ENCODE measurements around the gene ANKRD60.

ANKRD60 gene

DNA sequence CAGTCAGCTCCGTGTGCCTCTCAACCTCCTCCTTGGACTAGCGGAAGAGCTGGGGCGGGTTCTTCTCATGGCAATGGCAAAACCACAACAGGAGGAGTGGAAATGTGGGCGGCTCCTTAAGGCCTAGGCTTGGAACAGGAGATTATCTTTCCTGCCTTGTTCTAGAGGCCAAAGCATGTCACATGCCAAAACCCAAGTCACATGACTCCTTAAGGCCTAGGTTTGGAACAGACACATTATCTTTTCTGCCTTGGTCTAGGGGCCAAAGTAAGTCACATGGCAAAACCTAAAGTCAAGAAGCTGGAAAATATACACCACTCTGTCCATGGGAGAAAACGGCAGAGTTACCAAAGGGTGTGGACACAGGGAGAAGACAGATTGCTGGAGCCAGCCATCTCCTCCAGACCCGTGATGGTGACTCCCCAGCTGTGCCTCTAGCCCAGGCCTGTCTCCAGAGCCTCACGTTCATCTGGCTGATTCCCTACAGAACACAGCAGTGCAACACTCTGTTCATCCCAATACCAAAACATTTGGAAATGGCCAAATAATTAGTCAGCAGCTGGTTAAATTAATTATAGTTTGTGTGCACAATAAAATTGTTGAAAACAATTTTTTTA lies 34.2 kb downstream of the ANKRD60 start:
- Mint-ChIP-seq H3K4me1 (no peaks in the 10 kb centered on the region), H3K4me3 (no peak overlapping the region), H3K27ac (no peak overlapping the region), H3K9me3 (no peaks in the 10 kb centered on the region), H3K27me3 (no peaks in the 10 kb centered on the region), H3K36me3 (no peaks in the 10 kb centered on the region)

- H3K4me1 Mint-ChIP-seq, result no peaks in the 10 kb centered on the region
- H3K9me3 Mint-ChIP-seq, result no peaks in the 10 kb centered on the region
- H3K27ac Mint-ChIP-seq, result no peak overlapping the region
- H3K4me3 Mint-ChIP-seq, result no peak overlapping the region
- H3K27me3 Mint-ChIP-seq, result peaks cover 2% of the 10 kb centered on the region
- H3K36me3 Mint-ChIP-seq, result no peaks in the 10 kb centered on the region
Observed at GRCh38 chr20:58192567-58192966, 35.9 kb downstream of the ANKRD60 start.

- H3K4me3 Mint-ChIP-seq, result no peak overlapping the region
- H3K27ac Mint-ChIP-seq, result no peak overlapping the region
- H3K27me3 Mint-ChIP-seq, result peaks cover 2% of the 10 kb centered on the region
- no peaks in the 10 kb centered on the region for H3K9me3 Mint-ChIP-seq
- H3K4me1 Mint-ChIP-seq, result no peaks in the 10 kb centered on the region
- no peaks in the 10 kb centered on the region for H3K36me3 Mint-ChIP-seq
Observed at GRCh38 chr20:58192065-58192464, 36.4 kb downstream of the ANKRD60 start.

- H3K9me3 Mint-ChIP-seq, result no peaks in the 10 kb centered on the region
- no peak overlapping the region for H3K27ac Mint-ChIP-seq
- no peaks in the 10 kb centered on the region for H3K4me1 Mint-ChIP-seq
- H3K36me3 Mint-ChIP-seq, result no peaks in the 10 kb centered on the region
- H3K27me3 Mint-ChIP-seq, result peaks cover 3% of the 10 kb centered on the region
- H3K4me3 Mint-ChIP-seq, result no peak overlapping the region
Observed at GRCh38 chr20:58188527-58188926, 39.9 kb downstream of the ANKRD60 start.

DNA sequence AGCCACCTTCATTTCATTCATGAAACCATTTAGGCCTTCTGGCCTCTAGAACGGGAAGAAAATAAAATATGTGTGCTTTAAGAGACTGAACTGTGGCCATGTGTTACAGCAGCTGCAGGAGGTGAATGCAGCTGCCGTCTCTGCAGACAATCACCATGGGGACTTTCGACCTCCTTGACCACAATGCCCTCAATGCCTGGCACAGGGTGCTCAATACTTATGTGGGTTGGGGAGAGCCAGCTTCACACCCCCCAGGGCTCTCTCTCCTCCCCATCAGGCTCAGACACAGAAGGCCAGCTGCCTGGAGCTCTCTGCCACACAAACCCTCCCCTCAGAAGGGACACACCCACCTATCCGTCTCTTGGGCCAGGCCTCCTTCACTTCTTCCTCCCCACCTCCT lies 43.5 kb downstream of the ANKRD60 start:
- H3K9me3 Mint-ChIP-seq, result no peaks in the 10 kb centered on the region
- H3K4me1 Mint-ChIP-seq, result no peaks in the 10 kb centered on the region
- peaks cover 13% of the 10 kb centered on the region for H3K27me3 Mint-ChIP-seq
- H3K36me3 Mint-ChIP-seq, result no peaks in the 10 kb centered on the region
- no peak overlapping the region for H3K27ac Mint-ChIP-seq
- no peak overlapping the region for H3K4me3 Mint-ChIP-seq

DNA sequence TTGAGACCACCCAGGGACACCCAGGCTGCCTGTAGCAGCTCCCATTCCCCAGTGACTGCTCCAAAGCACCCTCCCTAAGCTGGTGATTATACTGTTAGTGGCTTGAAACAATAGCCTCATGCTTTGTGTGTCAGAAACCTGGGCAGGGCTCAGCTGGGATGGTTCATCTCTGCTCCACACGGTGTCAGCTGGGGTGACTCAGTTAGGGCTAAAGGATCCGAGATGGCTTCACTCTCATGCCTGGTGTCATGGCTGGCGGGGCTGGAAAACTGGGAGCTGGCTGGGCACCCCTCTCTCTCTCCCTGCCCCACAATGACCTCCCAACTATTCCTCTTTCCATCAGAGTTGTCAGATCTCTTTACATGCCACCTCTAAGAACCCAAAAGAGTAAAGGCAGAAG lies 44.4 kb downstream of the ANKRD60 start:
- H3K27ac Mint-ChIP-seq, result no peak overlapping the region
- peaks cover 4% of the 10 kb centered on the region for H3K4me1 Mint-ChIP-seq
- peaks cover 13% of the 10 kb centered on the region for H3K27me3 Mint-ChIP-seq
- no peak overlapping the region for H3K4me3 Mint-ChIP-seq
- no peaks in the 10 kb centered on the region for H3K36me3 Mint-ChIP-seq
- no peaks in the 10 kb centered on the region for H3K9me3 Mint-ChIP-seq

DNA sequence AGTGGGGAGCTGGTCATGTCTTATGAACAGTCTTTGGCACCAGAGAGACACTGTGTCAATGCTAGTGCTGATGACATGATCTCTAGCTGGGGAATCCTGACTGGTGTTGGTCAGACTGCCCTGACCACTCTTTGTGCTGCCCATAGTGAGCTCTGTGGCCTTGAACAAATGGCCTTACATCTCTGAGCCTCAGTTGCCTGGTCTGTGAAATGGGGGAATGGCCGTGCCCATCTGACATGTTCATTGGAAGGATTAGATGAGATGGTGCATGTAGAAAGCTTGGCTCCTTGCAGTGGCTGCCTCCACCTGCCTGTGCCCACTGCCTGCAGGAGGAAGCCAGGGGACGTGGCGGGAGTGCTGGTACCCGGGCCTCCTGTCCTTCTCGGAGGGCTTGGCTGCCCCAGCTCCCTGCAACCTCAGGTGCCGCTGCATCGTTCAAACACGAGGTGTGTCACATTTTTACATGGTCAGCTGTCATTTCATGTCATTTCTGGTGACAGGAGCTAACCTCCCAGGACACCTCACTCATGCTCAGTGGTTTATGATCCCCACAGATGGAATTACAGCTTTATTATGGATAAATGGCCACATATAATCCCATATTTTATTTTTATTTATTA lies 45.8 kb downstream of the ANKRD60 start:
- H3K27me3 Mint-ChIP-seq, result peaks cover 11% of the 10 kb centered on the region
- H3K9me3 Mint-ChIP-seq, result no peaks in the 10 kb centered on the region
- H3K4me3 Mint-ChIP-seq, result no peak overlapping the region
- no peak overlapping the region for H3K27ac Mint-ChIP-seq
- H3K4me1 Mint-ChIP-seq, result peaks cover 6% of the 10 kb centered on the region
- H3K36me3 Mint-ChIP-seq, result no peaks in the 10 kb centered on the region

DNA sequence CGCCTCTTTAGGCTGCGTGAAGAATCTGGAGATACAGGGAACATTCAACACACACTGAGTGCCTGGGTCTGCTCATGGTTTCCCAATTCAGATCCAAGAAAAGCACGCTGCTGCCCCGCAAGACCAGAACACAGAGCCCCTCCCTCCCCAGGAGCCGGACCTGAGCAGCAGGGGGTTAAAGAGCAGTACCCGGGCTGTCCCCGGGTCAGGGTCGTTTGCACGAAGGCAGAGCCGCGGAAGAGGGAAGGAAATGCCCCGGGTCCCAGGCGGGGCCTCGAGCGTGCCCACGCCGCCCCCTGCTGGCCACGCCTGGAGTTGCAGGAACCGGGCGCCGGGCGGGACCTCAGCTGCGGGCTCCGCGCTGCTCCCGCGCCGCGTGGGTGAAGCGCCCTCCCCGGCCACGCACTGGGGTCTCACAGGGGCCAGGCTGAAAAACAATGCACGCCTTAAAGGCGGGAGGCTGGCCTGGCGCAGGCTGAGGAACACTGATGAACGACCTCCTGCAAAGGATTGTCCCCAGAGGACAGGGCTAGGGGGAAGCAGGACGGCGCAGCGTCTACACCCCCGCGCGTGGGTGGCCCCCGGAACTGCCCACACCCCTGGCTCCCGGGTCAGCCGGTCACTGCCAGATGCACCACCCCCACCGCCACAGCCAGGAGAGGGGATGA lies 48.9 kb downstream of the ANKRD60 start:
- Mint-ChIP-seq H3K36me3 (no peaks in the 10 kb centered on the region), H3K27ac (no peak overlapping the region), H3K9me3 (no peaks in the 10 kb centered on the region), H3K27me3 (peaks cover 10% of the 10 kb centered on the region), H3K4me1 (peaks cover 9% of the 10 kb centered on the region), H3K4me3 (peak overlapping the region; percentile 68)

- H3K27ac Mint-ChIP-seq, result no peak overlapping the region
- no peaks in the 10 kb centered on the region for H3K36me3 Mint-ChIP-seq
- H3K4me3 Mint-ChIP-seq, result peak overlapping the region; percentile 68
- H3K27me3 Mint-ChIP-seq, result peaks cover 9% of the 10 kb centered on the region
- H3K9me3 Mint-ChIP-seq, result no peaks in the 10 kb centered on the region
- peaks cover 13% of the 10 kb centered on the region for H3K4me1 Mint-ChIP-seq
Observed at GRCh38 chr20:58179083-58179431, 49.4 kb downstream of the ANKRD60 start.

- Mint-ChIP-seq H3K27me3 (peaks cover 9% of the 10 kb centered on the region), H3K9me3 (no peaks in the 10 kb centered on the region), H3K4me1 (peaks cover 21% of the 10 kb centered on the region), H3K4me3 (no peak overlapping the region), H3K36me3 (no peaks in the 10 kb centered on the region), H3K27ac (no peak overlapping the region)
Observed at GRCh38 chr20:58177799-58178198, 50.7 kb downstream of the ANKRD60 start.

DNA sequence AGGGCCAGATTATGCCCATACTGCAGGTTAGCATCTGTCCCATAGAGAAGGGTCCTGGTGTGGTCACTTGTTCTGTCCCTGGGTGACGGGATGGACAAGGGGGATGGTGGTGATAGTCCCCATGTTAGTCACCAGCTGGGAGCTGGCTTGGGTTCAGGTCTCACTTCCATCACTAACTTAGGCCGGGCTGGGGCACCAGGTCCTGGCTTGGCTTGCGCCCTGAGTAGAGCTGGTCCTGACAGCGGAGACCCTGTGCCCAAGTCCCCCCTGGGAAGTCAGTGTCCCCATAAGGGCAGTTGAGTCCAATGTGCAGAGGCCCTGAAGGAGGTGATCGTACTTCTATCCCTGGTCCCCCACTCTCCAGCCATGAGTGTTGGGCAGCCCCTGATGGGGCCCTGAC lies 52.6 kb downstream of the ANKRD60 start:
- Mint-ChIP-seq H3K27ac (no peak overlapping the region), H3K4me3 (no peak overlapping the region), H3K4me1 (peaks cover 25% of the 10 kb centered on the region), H3K27me3 (no peaks in the 10 kb centered on the region), H3K36me3 (no peaks in the 10 kb centered on the region), H3K9me3 (no peaks in the 10 kb centered on the region)

GRCh38 chr20:58175425-58175824 lies 53.0 kb downstream of the ANKRD60 start:
- H3K27me3 Mint-ChIP-seq, result no peaks in the 10 kb centered on the region
- no peaks in the 10 kb centered on the region for H3K9me3 Mint-ChIP-seq
- H3K4me3 Mint-ChIP-seq, result no peak overlapping the region
- no peaks in the 10 kb centered on the region for H3K36me3 Mint-ChIP-seq
- peaks cover 25% of the 10 kb centered on the region for H3K4me1 Mint-ChIP-seq
- no peak overlapping the region for H3K27ac Mint-ChIP-seq

- Mint-ChIP-seq H3K27me3 (no peaks in the 10 kb centered on the region), H3K27ac (no peak overlapping the region), H3K9me3 (no peaks in the 10 kb centered on the region), H3K4me1 (peaks cover 25% of the 10 kb centered on the region), H3K4me3 (no peak overlapping the region), H3K36me3 (no peaks in the 10 kb centered on the region)
Observed at GRCh38 chr20:58174708-58175280, 53.7 kb downstream of the ANKRD60 start.

- Mint-ChIP-seq H3K36me3 (no peaks in the 10 kb centered on the region), H3K27ac (no peak overlapping the region)
Observed at GRCh38 chr20:58173930-58174707, 54.3 kb downstream of the ANKRD60 start.

DNA sequence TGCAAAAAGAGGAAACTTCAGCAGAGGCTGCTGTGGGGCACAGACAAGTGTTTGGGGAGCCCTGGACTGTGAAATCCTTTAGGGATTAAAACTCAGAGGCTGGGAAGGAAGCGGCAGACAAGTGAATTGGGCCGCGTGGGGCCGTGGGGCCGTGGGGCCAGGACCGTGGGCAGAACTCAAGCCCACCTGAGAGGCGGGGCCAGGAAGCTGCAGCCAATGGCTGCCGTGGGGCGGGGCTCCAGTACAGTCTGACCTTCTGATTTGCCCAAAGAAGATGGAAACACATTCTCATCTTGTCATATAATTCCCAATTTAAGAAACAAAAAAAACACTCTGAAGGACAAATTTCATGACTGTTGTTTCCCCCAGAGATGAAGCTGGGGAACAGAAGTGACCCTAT lies 55.4 kb downstream of the ANKRD60 start:
- Mint-ChIP-seq H3K36me3 (no peaks in the 10 kb centered on the region), H3K27me3 (no peaks in the 10 kb centered on the region), H3K27ac (no peak overlapping the region), H3K4me1 (peaks cover 19% of the 10 kb centered on the region), H3K9me3 (no peaks in the 10 kb centered on the region), H3K4me3 (no peak overlapping the region)

More at GRCh38 chr20:58173930-58174707, 54.3 kb downstream of the ANKRD60 start:
- H3K27me3 Mint-ChIP-seq, result no peaks in the 10 kb centered on the region
- peaks cover 22% of the 10 kb centered on the region for H3K4me1 Mint-ChIP-seq
- no peak overlapping the region for H3K4me3 Mint-ChIP-seq
- no peaks in the 10 kb centered on the region for H3K9me3 Mint-ChIP-seq

All from activated naive CD4-positive, alpha-beta T cell treated with anti-CD3 and anti-CD28 coated beads, Interleukin-2, amount 50 U/mL, for 24 hours (primary cell).